CD4-positive, CD25-positive, alpha-beta regulatory T cell (primary cell): ENCODE measurements around the gene GAN. TPM values are rescaled to one million over a fixed set of nuclear protein-coding genes. Genes with fewer than 3 reads are reported as not detected.

Experiments used
- ATAC-seq, 2 donors: fragments of 150-1000 bp; cut with Tn5 transposase; one replicate each; pipeline ENCODE4 v1.10.0; 2021; ENCODE audit warnings: low read depth in 2 of 2, moderate number of reproducible peaks in 2 of 2, moderate library complexity in 1 of 2
- DNase-seq, 3 donors: peaks; one replicate each; pipeline versions ENCODE4 v3.0.0 to v3.0.0-alpha.2; 2012 to 2022; ENCODE audit warnings: mixed read lengths in 1 of 3
- H3K27ac ChIP-seq: one replicate; pipeline ENCODE4 v1.7.0; 2013; ENCODE audit warnings: mild to moderate bottlenecking, low read length; ENCODE audit not compliant: insufficient read depth, poor library complexity, severe bottlenecking
- H3K27me3 ChIP-seq: one replicate; pipeline ENCODE4 v1.7.0; 2013; ENCODE audit warnings: low read length; ENCODE audit not compliant: control insufficient read depth, insufficient read depth
- H3K36me3 ChIP-seq: one replicate; pipeline ENCODE4 v1.7.0; 2013; ENCODE audit warnings: mild to moderate bottlenecking, low read length, moderate library complexity; ENCODE audit not compliant: control insufficient read depth, insufficient read depth
- H3K4me1 ChIP-seq: 2 replicates; pipeline ENCODE4 v1.7.0; 2013; ENCODE audit warnings: mild to moderate bottlenecking, low read length; ENCODE audit not compliant: insufficient read depth, control insufficient read depth, poor library complexity, severe bottlenecking
- H3K4me3 ChIP-seq: one replicate; pipeline ENCODE4 v1.7.0; 2013; ENCODE audit warnings: low read depth, mild to moderate bottlenecking, low read length, moderate library complexity
- H3K9me3 ChIP-seq, 2 experiments: 1 replicate in 1 of 2; 2 replicates in 1 of 2; pipeline ENCODE4 v1.7.0; 2013; ENCODE audit warnings: low read length in 2 of 2, mild to moderate bottlenecking in 1 of 2, moderate library complexity in 1 of 2; ENCODE audit not compliant: control insufficient read depth in 2 of 2
- H3K27ac Mint-ChIP-seq, 3 donors: one replicate each; pipeline ENCODE4 v1.8.0; 2020 to 2022; ENCODE audit warnings: mild to moderate bottlenecking in 3 of 3, mixed read lengths in 3 of 3, moderate library complexity in 2 of 3
- H3K27me3 Mint-ChIP-seq: one replicate; pipeline ENCODE4 v1.8.0; 2022; ENCODE audit warnings: mild to moderate bottlenecking, mixed read lengths
- H3K36me3 Mint-ChIP-seq: one replicate; pipeline ENCODE4 v1.8.0; 2020; ENCODE audit warnings: mixed read lengths
- H3K4me1 Mint-ChIP-seq, 4 donors: one replicate each; pipeline ENCODE4 v1.8.0; 2020 to 2022; ENCODE audit warnings: mixed read lengths in 4 of 4, mild to moderate bottlenecking in 1 of 4
- H3K4me3 Mint-ChIP-seq, 4 donors: one replicate each; pipeline ENCODE4 v1.8.0; 2020 to 2022; ENCODE audit warnings: mild to moderate bottlenecking in 4 of 4, mixed read lengths in 4 of 4, moderate library complexity in 3 of 4
- H3K9me3 Mint-ChIP-seq, 7 donors: one replicate each; pipeline ENCODE4 v1.8.0; 2020 to 2022; ENCODE audit warnings: mixed read lengths in 7 of 7, mild to moderate bottlenecking in 3 of 7, moderate library complexity in 2 of 7
- polyA plus RNA-seq, 4 donors: library from polyadenylated mRNA; unstranded; fragments of 300-500 nt; fragmentation: Illumina TruSeq; gene quantifications; one replicate each; pipeline ENCODE4 v1.2.3, GENCODE V29; 2021
- total RNA-seq: library from RNA; stranded (reverse); gene quantifications from one replicate; pipeline ENCODE4 v1.2.3, GENCODE V29; 2022

The GAN gene
- total and polyA plus RNA-seq, 5 donors from 2014 or later, result 1.2 to 14.0 (median 2.7) TPM

DNA sequence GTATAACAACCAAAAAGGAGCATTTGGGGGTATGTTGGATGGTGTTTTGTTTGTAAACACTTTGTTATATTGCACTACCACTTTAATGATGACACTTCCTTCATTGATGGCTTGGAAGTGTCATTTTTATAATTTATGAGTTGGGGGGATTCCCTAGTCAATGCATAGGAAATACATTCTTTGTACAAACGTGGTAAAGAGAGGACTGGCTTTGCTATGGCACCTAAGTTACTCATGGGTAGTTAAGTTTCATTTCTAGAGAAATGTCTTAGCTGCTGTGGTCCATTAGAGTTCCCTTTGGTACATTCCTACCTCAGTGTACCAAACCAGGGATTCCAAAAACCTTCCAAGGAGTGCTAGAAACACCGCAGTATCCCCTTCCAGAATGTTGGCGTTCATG, 66.2 kb downstream of the GAN start:
- Histone ChIP-seq H3K27ac (no peak overlapping the region), H3K27me3 (no peaks in the 10 kb centered on the region), H3K9me3 (no peaks in the 10 kb centered on the region), H3K4me3 (no peak overlapping the region), H3K36me3 (peaks cover 14% of the 10 kb centered on the region), H3K4me1 (no peaks in the 10 kb centered on the region)
- H3K4me3 Mint-ChIP-seq, result no peak overlapping the region
- H3K27ac Mint-ChIP-seq, result no peak overlapping the region
- H3K9me3 Mint-ChIP-seq, result no peaks in the 10 kb centered on the region
- peaks cover 17% of the 10 kb centered on the region for H3K36me3 Mint-ChIP-seq
- no peak for ATAC-seq
- no peak for DNase-seq
- H3K4me1 Mint-ChIP-seq, result no peaks in the 10 kb centered on the region
- no peaks in the 10 kb centered on the region for H3K27me3 Mint-ChIP-seq

DNA sequence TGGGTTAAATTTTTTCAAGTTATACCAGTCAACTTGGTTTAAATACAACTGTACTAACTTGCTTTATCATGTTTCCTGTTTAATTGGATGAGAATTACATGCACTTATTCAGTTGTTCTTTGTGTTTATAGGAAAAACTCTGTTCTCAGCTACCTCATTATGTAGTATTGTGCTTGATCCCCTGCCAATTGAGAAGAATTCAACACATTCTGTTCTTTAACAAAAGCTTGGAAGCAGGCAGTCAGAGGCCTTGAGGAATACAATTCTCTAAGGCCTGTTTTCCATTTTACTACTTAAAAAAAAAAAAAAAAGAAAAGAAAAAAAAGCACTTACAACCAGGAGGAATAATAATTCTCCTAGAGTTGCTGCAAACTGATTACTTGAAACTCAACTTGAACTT, 69.2 kb downstream of the GAN start:
- DNase-seq (no peak), ATAC-seq (no peak)
- no peaks in the 10 kb centered on the region for H3K27me3 ChIP-seq
- no peak overlapping the region for H3K4me3 ChIP-seq
- H3K27ac ChIP-seq, result no peak overlapping the region
- peaks cover 4% of the 10 kb centered on the region for H3K36me3 ChIP-seq
- no peaks in the 10 kb centered on the region for H3K4me1 ChIP-seq
- Mint-ChIP-seq H3K4me3 (no peak overlapping the region), H3K27ac (no peak overlapping the region), H3K9me3 (no peaks in the 10 kb centered on the region), H3K36me3 (peaks cover 12% of the 10 kb centered on the region), H3K4me1 (no peaks in the 10 kb centered on the region), H3K27me3 (no peaks in the 10 kb centered on the region)
- no peaks in the 10 kb centered on the region for H3K9me3 ChIP-seq

DNA sequence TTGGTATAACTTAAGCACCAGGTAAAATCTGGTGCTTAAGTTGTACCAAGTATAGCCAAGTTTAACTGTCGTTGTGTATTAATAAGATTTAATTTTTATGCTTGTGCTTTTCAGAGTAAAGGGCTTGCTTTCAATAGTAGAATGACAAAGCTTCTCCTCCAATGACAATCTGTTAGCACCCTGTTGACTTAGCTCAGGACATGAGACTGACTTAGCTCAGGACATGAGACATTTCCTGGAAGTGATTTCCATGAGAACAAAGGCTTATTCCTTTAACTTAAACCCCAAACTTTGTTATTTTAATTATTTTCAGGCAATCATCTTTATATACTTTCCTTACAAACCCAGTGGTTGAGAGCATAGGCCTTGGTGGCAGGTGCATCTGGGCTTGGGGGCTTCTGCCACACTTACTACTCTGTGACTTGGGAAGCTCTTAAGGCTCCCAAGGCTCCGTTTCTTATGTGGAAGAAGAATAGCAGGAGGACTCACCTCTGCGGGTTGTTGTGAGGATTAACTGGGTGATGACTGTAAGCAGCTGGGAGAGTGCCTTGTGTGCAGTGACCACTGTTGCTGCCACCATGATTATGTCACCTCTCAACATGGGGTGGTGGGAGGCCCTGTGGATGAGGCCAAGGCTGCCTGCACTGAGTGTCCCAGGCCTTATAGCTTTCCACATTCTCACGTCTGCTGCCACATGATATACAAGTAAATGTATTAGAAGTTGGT, 70.4 kb downstream of the GAN start:
- no peaks in the 10 kb centered on the region for H3K9me3 ChIP-seq
- peaks cover 6% of the 10 kb centered on the region for H3K36me3 ChIP-seq
- no peaks in the 10 kb centered on the region for H3K27me3 Mint-ChIP-seq
- no peak for DNase-seq
- H3K27ac Mint-ChIP-seq, result no peak overlapping the region
- H3K27ac ChIP-seq, result no peak overlapping the region
- no peaks in the 10 kb centered on the region for H3K27me3 ChIP-seq
- H3K4me3 Mint-ChIP-seq, result no peak overlapping the region
- ATAC-seq, result no peak
- no peaks in the 10 kb centered on the region for H3K4me1 Mint-ChIP-seq
- no peaks in the 10 kb centered on the region for H3K9me3 Mint-ChIP-seq
- H3K4me1 ChIP-seq, result no peaks in the 10 kb centered on the region
- H3K4me3 ChIP-seq, result no peak overlapping the region
- H3K36me3 Mint-ChIP-seq, result peaks cover 15% of the 10 kb centered on the region

DNA sequence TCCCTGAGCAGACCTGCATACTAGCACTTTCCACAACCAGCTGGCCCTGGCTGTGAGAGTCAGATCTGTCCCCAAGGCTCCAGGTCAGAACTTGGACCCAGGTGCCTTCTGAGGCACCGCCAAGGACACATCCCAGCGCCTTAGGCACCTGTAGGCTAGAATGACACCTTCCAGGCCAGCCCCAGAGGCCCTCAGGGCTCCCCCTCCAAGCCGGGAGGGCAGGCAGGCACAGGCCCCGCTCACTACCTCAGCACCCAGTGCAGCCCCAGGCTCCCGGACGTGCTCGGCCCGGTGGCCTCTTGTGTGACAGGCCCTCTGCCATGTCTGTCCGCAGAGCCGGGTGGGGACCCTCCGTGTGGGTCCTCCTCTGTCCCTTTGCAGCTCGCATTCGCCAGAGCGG, 73.6 kb downstream of the GAN start:
- Histone ChIP-seq H3K4me1 (no peaks in the 10 kb centered on the region), H3K36me3 (peaks cover 6% of the 10 kb centered on the region), H3K9me3 (no peaks in the 10 kb centered on the region), H3K27me3 (no peaks in the 10 kb centered on the region), H3K4me3 (no peak overlapping the region), H3K27ac (no peak overlapping the region)
- ATAC-seq (no peak), DNase-seq (no peak)
- Mint-ChIP-seq H3K27ac (no peak overlapping the region), H3K36me3 (peaks cover 28% of the 10 kb centered on the region), H3K4me1 (no peaks in the 10 kb centered on the region), H3K4me3 (no peak overlapping the region), H3K9me3 (no peaks in the 10 kb centered on the region), H3K27me3 (no peaks in the 10 kb centered on the region)

DNA sequence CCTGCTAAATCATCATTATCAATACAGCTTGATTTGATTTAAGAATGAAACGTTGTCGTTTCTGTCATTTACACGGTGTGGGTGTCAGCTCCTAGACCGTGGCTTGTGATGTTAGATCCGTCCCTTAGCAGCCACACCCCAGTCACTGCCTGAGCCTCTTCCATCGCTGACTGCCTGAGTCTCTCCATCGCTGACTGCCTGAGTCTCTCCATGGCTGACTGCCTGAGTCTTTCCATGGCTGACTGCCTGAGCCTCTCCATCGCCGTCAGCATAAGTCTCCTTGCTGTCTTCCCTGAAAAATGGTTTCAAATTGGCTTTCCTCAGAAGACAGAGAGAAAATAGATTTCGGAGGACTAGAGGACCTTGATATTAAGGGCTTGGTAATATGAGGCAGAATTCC, 76.1 kb downstream of the GAN start:
- Mint-ChIP-seq H3K9me3 (no peaks in the 10 kb centered on the region), H3K4me1 (no peaks in the 10 kb centered on the region), H3K4me3 (no peak overlapping the region), H3K27ac (no peak overlapping the region), H3K36me3 (peaks cover 31% of the 10 kb centered on the region), H3K27me3 (no peaks in the 10 kb centered on the region)
- no peak overlapping the region for H3K27ac ChIP-seq
- ATAC-seq (no peak), DNase-seq (no peak)
- no peaks in the 10 kb centered on the region for H3K9me3 ChIP-seq
- H3K4me3 ChIP-seq, result no peak overlapping the region
- H3K36me3 ChIP-seq, result peaks cover 6% of the 10 kb centered on the region
- H3K4me1 ChIP-seq, result no peaks in the 10 kb centered on the region
- H3K27me3 ChIP-seq, result no peaks in the 10 kb centered on the region

DNA sequence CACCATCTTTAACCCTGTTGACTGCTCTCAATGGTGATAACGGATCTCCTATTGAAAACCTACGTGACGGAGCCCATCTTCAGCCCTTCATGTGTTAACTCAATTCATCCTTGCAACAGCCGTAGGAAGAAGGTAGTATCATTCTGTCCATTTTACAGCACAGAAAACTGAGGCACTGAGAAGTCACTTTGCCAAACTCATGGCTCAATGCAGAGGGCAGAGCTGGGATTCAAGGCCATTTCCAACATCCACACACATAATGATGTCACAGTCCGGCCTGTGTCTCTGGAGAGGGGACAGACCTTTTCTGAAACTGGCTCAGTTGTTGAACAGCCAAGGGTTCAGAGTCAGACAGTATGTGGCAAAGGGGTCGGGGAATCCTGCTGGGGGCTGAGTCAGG, 77.2 kb downstream of the GAN start:
- ATAC-seq (no peak), DNase-seq (no peak)
- Mint-ChIP-seq H3K4me1 (no peaks in the 10 kb centered on the region), H3K27ac (no peak overlapping the region), H3K9me3 (no peaks in the 10 kb centered on the region), H3K36me3 (peaks cover 24% of the 10 kb centered on the region), H3K27me3 (no peaks in the 10 kb centered on the region), H3K4me3 (no peak overlapping the region)
- Histone ChIP-seq H3K27me3 (no peaks in the 10 kb centered on the region), H3K4me3 (no peak overlapping the region), H3K27ac (no peak overlapping the region), H3K36me3 (peaks cover 6% of the 10 kb centered on the region), H3K4me1 (no peaks in the 10 kb centered on the region), H3K9me3 (no peaks in the 10 kb centered on the region)

DNA sequence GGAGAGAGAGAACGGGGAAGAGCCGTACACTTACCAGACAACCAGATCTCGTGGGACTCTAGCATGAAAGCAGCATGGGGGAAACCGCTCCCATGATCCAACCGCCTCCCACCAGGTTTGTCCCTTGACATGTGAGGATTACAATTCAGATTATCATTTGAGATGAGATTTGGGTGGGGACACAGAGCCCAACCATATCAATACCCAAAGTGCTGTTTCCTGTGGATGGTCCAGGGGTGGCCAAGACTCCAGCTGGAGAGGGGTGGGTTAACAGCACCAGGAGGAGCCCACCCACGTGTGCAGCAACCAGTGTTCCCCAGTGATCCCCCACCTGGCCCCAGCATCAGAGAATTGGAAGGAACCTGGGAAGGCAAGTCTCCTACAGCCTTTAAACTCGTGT, 79.7 kb downstream of the GAN start:
- Histone ChIP-seq H3K4me1 (no peaks in the 10 kb centered on the region), H3K4me3 (no peak overlapping the region), H3K36me3 (no peaks in the 10 kb centered on the region), H3K27me3 (no peaks in the 10 kb centered on the region), H3K9me3 (no peaks in the 10 kb centered on the region), H3K27ac (no peak overlapping the region)
- no peak overlapping the region for H3K4me3 Mint-ChIP-seq
- peak overlapping the region in 1 of 3 donors; percentile 41 for H3K27ac Mint-ChIP-seq
- no peaks in the 10 kb centered on the region for H3K4me1 Mint-ChIP-seq
- H3K27me3 Mint-ChIP-seq, result no peaks in the 10 kb centered on the region
- DNase-seq, result no peak
- no peaks in the 10 kb centered on the region for H3K9me3 Mint-ChIP-seq
- no peak for ATAC-seq
- H3K36me3 Mint-ChIP-seq, result peaks cover 16% of the 10 kb centered on the region

DNA sequence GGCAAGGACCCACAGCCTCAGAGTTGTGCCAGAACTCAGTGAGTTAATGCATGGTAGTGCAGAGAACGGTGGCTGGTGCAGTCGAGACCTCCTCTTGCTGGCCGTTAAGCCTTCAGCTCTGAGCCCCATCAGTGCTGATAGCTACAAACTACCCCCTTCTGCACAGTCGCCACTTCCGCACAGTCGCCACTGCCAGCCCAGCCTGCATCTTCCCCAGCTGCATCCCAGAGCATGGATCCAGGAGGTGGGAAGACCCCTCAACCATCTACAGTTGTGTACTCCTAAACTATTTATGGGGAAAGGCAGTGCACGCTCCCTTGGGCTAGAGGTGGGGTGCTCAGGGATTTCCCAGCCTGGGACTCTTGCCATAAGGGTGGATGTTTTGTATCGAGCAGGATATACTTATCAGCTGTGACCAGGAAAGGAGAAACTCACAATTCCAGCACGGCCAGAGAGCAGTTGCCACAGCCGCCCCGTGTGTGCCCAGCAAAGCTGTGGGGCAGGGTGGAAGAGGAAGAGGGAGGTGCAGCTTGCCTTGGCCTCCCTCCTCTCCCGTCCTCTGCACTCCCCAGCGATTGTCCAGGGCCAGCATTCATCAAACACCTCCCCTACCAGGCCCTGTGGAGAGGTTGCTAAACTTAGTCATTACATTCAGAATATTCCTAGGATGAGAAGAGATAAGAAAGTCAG, 80.3 kb downstream of the GAN start:
- Histone ChIP-seq H3K4me1 (no peaks in the 10 kb centered on the region), H3K4me3 (no peak overlapping the region), H3K27me3 (no peaks in the 10 kb centered on the region), H3K9me3 (no peaks in the 10 kb centered on the region), H3K36me3 (no peaks in the 10 kb centered on the region), H3K27ac (no peak overlapping the region)
- Mint-ChIP-seq H3K9me3 (no peaks in the 10 kb centered on the region), H3K4me1 (no peaks in the 10 kb centered on the region), H3K27me3 (no peaks in the 10 kb centered on the region), H3K27ac (no peak overlapping the region), H3K36me3 (peaks cover 16% of the 10 kb centered on the region), H3K4me3 (no peak overlapping the region)
- DNase-seq (no peak), ATAC-seq (no peak)
